Measurements from ENCODE around the gene LRRC47.
A peak's percentile ranks its signal among the peaks of the same experiment; 100 is the strongest.
"Not testable (repeated sequence)": the region's sequence is repeated elsewhere in the genome, so short reads cannot be mapped to it uniquely, and the experiment has no call there.

Gene LRRC47

GRCh38 chr1:3771108-3772026 lies 24.9 kb downstream of the LRRC47 start:
- DNase-seq = no peak

GRCh38 chr1:3770047-3770765 lies 26.1 kb downstream of the LRRC47 start:
- no peak for DNase-seq

- no peak for DNase-seq
These were observed 27.4 kb downstream of the LRRC47 start for GRCh38 chr1:3768811-3769390.

GRCh38 chr1:3767328-3767925 lies 28.9 kb downstream of the LRRC47 start:
- DNase-seq = no peak

GRCh38 chr1:3763351-3764125 lies 32.8 kb downstream of the LRRC47 start:
- no peak for DNase-seq

- DNase-seq = no peak
These were observed 33.4 kb downstream of the LRRC47 start for GRCh38 chr1:3762873-3763228.

- no peak for DNase-seq
These were observed 34.0 kb downstream of the LRRC47 start for GRCh38 chr1:3762151-3762872.

GRCh38 chr1:3761296-3762010 lies 34.8 kb downstream of the LRRC47 start:
- no peak for DNase-seq

- DNase-seq = no peak
These were observed 36.5 kb downstream of the LRRC47 start for GRCh38 chr1:3759796-3760195.

- DNase-seq = no peak
These were observed 37.1 kb downstream of the LRRC47 start for GRCh38 chr1:3759164-3759563.

- no peak for DNase-seq
These were observed 39.9 kb downstream of the LRRC47 start for GRCh38 chr1:3756394-3756793.

GRCh38 chr1:3753656-3754454 lies 42.4 kb downstream of the LRRC47 start:
- DNase-seq = no peak

GRCh38 chr1:3752400-3752945 lies 43.8 kb downstream of the LRRC47 start, which contains the start of gene CCDC27:
Gene CCDC27 (plus strand): TSS chr1:3752450. CDS start chr1:3752482, 32 bp downstream.
- DNase-seq = no peak

- no peak for DNase-seq
These were observed 45.6 kb downstream of the LRRC47 start for GRCh38 chr1:3750741-3751140.

GRCh38 chr1:3749512-3749911 lies 46.8 kb downstream of the LRRC47 start:
- DNase-seq = no peak

- not testable (repeated sequence) for DNase-seq
These were observed 47.9 kb downstream of the LRRC47 start for GRCh38 chr1:3748316-3748900.

GRCh38 chr1:3747903-3748302 lies 48.4 kb downstream of the LRRC47 start:
- no peak for DNase-seq

- DNase-seq = no peak
These were observed 48.8 kb downstream of the LRRC47 start for GRCh38 chr1:3747522-3747848.

- DNase-seq = peak; percentile 90
These were observed 49.3 kb downstream of the LRRC47 start for GRCh38 chr1:3746830-3747521.

All from right hindlimb (tissue), 1 donor.